Hepatocyte (in vitro differentiated cells): ENCODE results near the gene SLC44A4. TPM values are rescaled to one million over a fixed set of nuclear protein-coding genes. Genes with fewer than 3 reads are reported as not detected.
"Not testable (repeated sequence)": the region's sequence is repeated elsewhere in the genome, so short reads cannot be mapped to it uniquely, and the experiment has no call there.

Experiments
- DNase-seq: peaks from one replicate; pipeline ENCODE4 v3.0.0-alpha.2; 2016; ENCODE audit warnings: low spot score
- H2AFZ ChIP-seq: fragments of 200-600 bp; sonication (generic); 2 replicates; pipeline ENCODE4 v1.6.0; 2016; ENCODE audit warnings: antibody characterized with exemption, mild to moderate bottlenecking
- H3K27ac ChIP-seq: fragments of 200-600 bp; sonication (generic); 2 replicates; pipeline ENCODE4 v1.5.1; 2016; ENCODE audit warnings: mild to moderate bottlenecking
- H3K27me3 ChIP-seq: fragments of 200-600 bp; sonication (generic); 2 replicates; pipeline ENCODE4 v1.6.1; 2016
- H3K36me3 ChIP-seq: fragments of 200-600 bp; sonication (generic); replicated peaks from 2 replicates; pipeline ENCODE4 v1.5.1; 2016; ENCODE audit warnings: low read depth; ENCODE audit not compliant: insufficient read depth
- H3K4me1 ChIP-seq: fragments of 200-600 bp; sonication (generic); 2 replicates; pipeline ENCODE4 v1.5.1; 2016; ENCODE audit warnings: mild to moderate bottlenecking, moderate library complexity; ENCODE audit not compliant: insufficient read depth
- H3K4me2 ChIP-seq: fragments of 200-600 bp; sonication (generic); 2 replicates; pipeline ENCODE4 v1.6.0; 2016
- H3K4me3 ChIP-seq: fragments of 200-600 bp; sonication (generic); 2 replicates; pipeline ENCODE4 v1.5.1; 2016; ENCODE audit warnings: mild to moderate bottlenecking
- H3K79me2 ChIP-seq: fragments of 200-600 bp; sonication (generic); 2 replicates; pipeline ENCODE4 v1.6.0; 2017; ENCODE audit warnings: mild to moderate bottlenecking
- H3K9me2 ChIP-seq: fragments of 200-600 bp; sonication (generic); replicated peaks from 2 replicates; pipeline ENCODE4 v1.6.0; 2017; ENCODE audit warnings: mild to moderate bottlenecking; ENCODE audit not compliant: insufficient read depth
- H3K9me3 ChIP-seq: fragments of 200-600 bp; sonication (generic); 2 replicates; pipeline ENCODE4 v1.5.1; 2016; ENCODE audit warnings: low read depth, mild to moderate bottlenecking
- H4K20me1 ChIP-seq: fragments of 200-600 bp; sonication (generic); 2 replicates; pipeline ENCODE4 v1.6.0; 2016; ENCODE audit warnings: mild to moderate bottlenecking; ENCODE audit not compliant: insufficient read depth, poor library complexity, severe bottlenecking
- EZH2 ChIP-seq: fragments of 200-600 bp; sonication (generic); IDR thresholded peaks from 2 replicates; pipeline ENCODE4 v1.6.1; 2016; ENCODE audit warnings: antibody characterized with exemption, mild to moderate bottlenecking, borderline replicate concordance
- EZH2phosphoT487 ChIP-seq: fragments of 200-600 bp; sonication (generic); IDR thresholded peaks from one replicate; pipeline ENCODE4 v1.6.1; 2018; ENCODE audit warnings: antibody characterized with exemption, mild to moderate bottlenecking, low read depth, moderate library complexity; ENCODE audit not compliant: unreplicated experiment, severe bottlenecking
- WGBS: methylation state at CpG from one replicate; pipeline ENCODE4 v1.1.6; 2016; ENCODE audit warnings: low lambda C conversion rate; ENCODE audit errors: missing lambda C conversion rate; 5-methylcytosine and 5-hydroxymethylcytosine counted together
- polyA plus RNA-seq: library from polyadenylated mRNA; unstranded; fragments of >200 nt; fragmentation: Nextera tagmentation; extraction: Ambion mirVana; gene quantifications from 2 replicates; pipeline ENCODE4 v1.2.1, GENCODE V29; 2016
- total RNA-seq: library from RNA; depleted of rRNA; stranded (reverse); fragments of >200 nt; gene quantifications from 2 replicates; pipeline ENCODE4 v1.2.3, GENCODE V29; 2014
- TF ChIP-seq, protein P1 (sequence below): fragments of 200-600 bp; sonication (generic); IDR thresholded peaks from 2 replicates; pipeline ENCODE4 v1.5.1; 2016; ENCODE audit warnings: antibody characterized with exemption, mild to moderate bottlenecking; ENCODE audit not compliant: poor library complexity

Gene SLC44A4
- total and polyA plus RNA-seq, 2 experiments from 2014 or later: 76.2 to 90.8 TPM

DNA sequence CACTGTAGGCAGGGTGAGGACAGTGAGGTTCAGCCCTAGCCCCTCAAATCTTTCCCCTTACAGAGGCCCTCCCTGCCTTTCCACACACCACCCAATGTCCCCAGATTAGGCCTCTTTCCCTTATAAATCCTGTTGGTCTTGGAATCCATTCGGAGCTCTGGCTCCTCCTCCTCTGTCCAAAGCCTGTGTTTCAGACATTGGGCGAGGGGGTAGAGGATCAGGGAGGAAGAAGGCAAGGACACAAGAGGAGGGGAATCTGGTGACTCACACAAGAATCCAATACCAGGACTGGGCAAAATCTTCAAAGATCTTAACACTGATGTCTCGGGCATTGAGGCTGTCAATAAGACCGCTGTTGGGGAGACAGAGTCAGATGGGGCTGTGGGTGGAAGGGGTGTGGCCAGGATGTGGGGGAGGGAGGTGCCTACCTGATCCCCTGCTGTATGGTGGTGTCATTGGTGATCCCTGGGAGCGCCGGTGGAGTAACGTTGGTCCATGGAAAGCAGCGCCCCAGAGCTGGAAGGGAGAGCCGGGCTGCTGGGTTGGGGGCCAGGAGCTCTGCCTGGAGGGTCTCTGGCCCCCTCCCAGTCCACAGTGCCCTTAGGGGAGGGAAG is 7.6 kb downstream of the SLC44A4 start:
- H3K79me2 ChIP-seq: peaks cover 3% of the 10 kb centered on the region
- H3K36me3 ChIP-seq: no peaks in the 10 kb centered on the region
- peak; percentile 17 for DNase-seq
- no peaks in the 10 kb centered on the region for H4K20me1 ChIP-seq
- no peaks in the 10 kb centered on the region for H3K9me3 ChIP-seq
- H3K4me1 ChIP-seq: no peaks in the 10 kb centered on the region
- WGBS: 62% methylated on average over 7 of the region's 9 CpGs
- H2AFZ ChIP-seq: no peak overlapping the region
- TF ChIP-seq, protein P1, sequence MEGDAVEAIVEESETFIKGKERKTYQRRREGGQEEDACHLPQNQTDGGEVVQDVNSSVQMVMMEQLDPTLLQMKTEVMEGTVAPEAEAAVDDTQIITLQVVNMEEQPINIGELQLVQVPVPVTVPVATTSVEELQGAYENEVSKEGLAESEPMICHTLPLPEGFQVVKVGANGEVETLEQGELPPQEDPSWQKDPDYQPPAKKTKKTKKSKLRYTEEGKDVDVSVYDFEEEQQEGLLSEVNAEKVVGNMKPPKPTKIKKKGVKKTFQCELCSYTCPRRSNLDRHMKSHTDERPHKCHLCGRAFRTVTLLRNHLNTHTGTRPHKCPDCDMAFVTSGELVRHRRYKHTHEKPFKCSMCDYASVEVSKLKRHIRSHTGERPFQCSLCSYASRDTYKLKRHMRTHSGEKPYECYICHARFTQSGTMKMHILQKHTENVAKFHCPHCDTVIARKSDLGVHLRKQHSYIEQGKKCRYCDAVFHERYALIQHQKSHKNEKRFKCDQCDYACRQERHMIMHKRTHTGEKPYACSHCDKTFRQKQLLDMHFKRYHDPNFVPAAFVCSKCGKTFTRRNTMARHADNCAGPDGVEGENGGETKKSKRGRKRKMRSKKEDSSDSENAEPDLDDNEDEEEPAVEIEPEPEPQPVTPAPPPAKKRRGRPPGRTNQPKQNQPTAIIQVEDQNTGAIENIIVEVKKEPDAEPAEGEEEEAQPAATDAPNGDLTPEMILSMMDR: no peak
- no peak for TF ChIP-seq EZH2phosphoT487
- no peak for TF ChIP-seq EZH2
- H3K4me3 ChIP-seq: no peak overlapping the region
- H3K27me3 ChIP-seq: no peaks in the 10 kb centered on the region
- no peak overlapping the region for H3K4me2 ChIP-seq
- H3K9me2 ChIP-seq: no peaks in the 10 kb centered on the region
- no peak overlapping the region for H3K27ac ChIP-seq

DNA sequence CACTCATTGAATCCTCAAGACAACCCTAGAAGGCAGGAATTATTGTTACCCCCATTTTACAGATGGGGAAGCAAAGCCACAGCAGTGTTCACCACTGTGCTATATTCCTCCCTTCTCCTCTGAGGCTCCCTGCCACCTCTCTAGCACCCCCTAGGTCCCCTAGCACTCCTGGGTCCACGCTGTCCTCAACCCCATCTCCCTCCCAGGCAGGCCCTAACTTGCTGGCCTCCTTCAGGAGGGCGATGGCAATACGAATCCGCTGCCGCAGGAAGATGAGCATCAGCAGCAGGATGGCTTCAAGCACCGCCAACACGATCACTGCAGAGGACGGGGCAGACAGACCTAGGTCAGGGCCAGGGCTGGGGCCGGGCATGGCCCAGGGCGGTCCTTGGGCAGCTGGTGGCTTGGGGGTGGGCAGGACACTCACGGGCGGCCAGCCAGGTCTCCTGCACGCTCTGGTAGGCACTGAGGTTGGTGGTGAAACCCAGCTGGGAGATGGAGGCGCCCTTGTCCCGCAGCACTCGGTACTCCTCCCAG is 8.3 kb downstream of the SLC44A4 start:
- Histone ChIP-seq H4K20me1 (no peaks in the 10 kb centered on the region), H3K4me2 (no peak overlapping the region), H3K9me3 (no peaks in the 10 kb centered on the region), H3K27ac (no peak overlapping the region), H2AFZ (no peak overlapping the region), H3K4me3 (no peak overlapping the region), H3K79me2 (no peaks in the 10 kb centered on the region), H3K36me3 (no peaks in the 10 kb centered on the region), H3K4me1 (no peaks in the 10 kb centered on the region), H3K9me2 (no peaks in the 10 kb centered on the region), H3K27me3 (no peaks in the 10 kb centered on the region)
- DNase-seq: peak; percentile 8
- TF ChIP-seq EZH2phosphoT487 (no peak), EZH2 (no peak)
- TF ChIP-seq, protein P1: no peak
- 86% methylated on average over 16 of the region's 16 CpGs for WGBS

DNA sequence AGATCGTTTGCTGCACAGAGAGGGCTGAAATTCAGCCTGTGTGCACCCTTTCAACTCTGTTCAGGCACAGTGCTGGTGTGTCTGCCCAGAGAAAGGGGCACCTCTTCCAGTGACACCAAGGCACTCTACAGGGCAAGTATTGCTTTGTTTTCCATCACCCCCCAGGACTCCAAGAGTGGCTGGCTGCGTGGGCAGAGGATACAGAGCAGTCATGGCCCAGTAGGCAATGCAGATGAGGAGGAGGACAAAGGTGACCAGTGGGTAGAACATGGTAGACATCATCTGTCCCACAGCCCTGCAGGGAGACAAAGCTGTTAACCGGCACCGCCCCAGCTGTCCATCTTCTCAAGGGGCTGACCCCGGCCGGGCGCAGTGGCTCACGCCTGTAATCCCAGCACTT is 9.5 kb downstream of the SLC44A4 start:
- DNase-seq: no peak
- no peaks in the 10 kb centered on the region for H3K9me2 ChIP-seq
- no peaks in the 10 kb centered on the region for H3K36me3 ChIP-seq
- H3K9me3 ChIP-seq: no peaks in the 10 kb centered on the region
- H2AFZ ChIP-seq: no peak overlapping the region
- 90% methylated on average over 8 of the region's 8 CpGs for WGBS
- no peaks in the 10 kb centered on the region for H3K27me3 ChIP-seq
- no peak overlapping the region for H3K4me2 ChIP-seq
- H3K4me1 ChIP-seq: peaks cover 1% of the 10 kb centered on the region
- H3K79me2 ChIP-seq: no peaks in the 10 kb centered on the region
- H3K4me3 ChIP-seq: no peak overlapping the region
- no peak overlapping the region for H3K27ac ChIP-seq
- TF ChIP-seq EZH2phosphoT487 (no peak), EZH2 (no peak)
- TF ChIP-seq, protein P1: no peak
- no peaks in the 10 kb centered on the region for H4K20me1 ChIP-seq

DNA sequence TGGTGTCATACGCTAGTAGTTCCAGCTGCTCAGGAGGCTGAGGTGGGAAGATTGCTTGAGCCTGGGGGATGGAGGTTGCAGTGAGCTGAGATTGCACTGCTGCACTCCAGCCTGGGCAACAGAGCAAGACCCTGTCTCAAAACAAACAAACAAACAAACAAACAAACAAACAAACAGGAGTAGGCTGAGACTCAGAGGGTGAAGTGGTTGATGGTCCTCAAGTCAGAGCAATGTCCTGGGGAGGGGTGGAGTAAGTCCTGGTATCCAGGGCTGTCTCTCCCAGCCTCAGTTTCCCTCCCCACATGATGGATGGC is 10.2 kb downstream of the SLC44A4 start:
- H3K4me1 ChIP-seq, DNase-seq, H3K79me2 ChIP-seq, H4K20me1 ChIP-seq, H3K4me2 ChIP-seq, H3K36me3 ChIP-seq, H3K9me3 ChIP-seq, H3K9me2 ChIP-seq, H3K27me3 ChIP-seq, H3K27ac ChIP-seq, H2AFZ ChIP-seq, H3K4me3 ChIP-seq: not testable (repeated sequence)
- WGBS: 90% methylated on average over 1 of the region's 1 CpG
